Panc1 (cell line): ENCODE data around the gene NRBF2.

Experiments used
- CTCF ChIP-seq: fragments of 450-650 bp; IDR thresholded peaks from 2 replicates; pipeline ENCODE4 v1.5.1; 2017; ENCODE audit warnings: mild to moderate bottlenecking
- POLR2AphosphoS5 ChIP-seq: IDR thresholded peaks from 2 replicates; pipeline ENCODE4 v1.6.1; 2012; ENCODE audit warnings: mild to moderate bottlenecking, low read depth, low read length, moderate library complexity

GRCh38 chr10:63114031-63114814 lies 18.9 kb upstream of the NRBF2 start:
- TF ChIP-seq POLR2AphosphoS5 (no peak), CTCF (no peak)
